Upper lobe of left lung (tissue), 4 donors: ENCODE results near the gene CNTNAP2.

ENCODE experiments used
- POLR2A ChIP-seq, 4 donors: fragments of 450-650 bp; IDR thresholded peaks; one replicate each; pipeline ENCODE4 v1.5.1; 2016 to 2017; ENCODE audit warnings: antibody characterized with exemption in 4 of 4, mild to moderate bottlenecking in 2 of 4
- TF ChIP-seq, protein P1 (sequence below), 6 experiments: fragments of 450-650 bp in 4 of 6; fragments of 200-600 bp in 2 of 6; sonication (generic) in 2 of 6; IDR thresholded peaks; one replicate each; pipeline ENCODE4 v1.5.1; 2016 to 2019; ENCODE audit warnings: antibody characterized with exemption in 6 of 6

DNA sequence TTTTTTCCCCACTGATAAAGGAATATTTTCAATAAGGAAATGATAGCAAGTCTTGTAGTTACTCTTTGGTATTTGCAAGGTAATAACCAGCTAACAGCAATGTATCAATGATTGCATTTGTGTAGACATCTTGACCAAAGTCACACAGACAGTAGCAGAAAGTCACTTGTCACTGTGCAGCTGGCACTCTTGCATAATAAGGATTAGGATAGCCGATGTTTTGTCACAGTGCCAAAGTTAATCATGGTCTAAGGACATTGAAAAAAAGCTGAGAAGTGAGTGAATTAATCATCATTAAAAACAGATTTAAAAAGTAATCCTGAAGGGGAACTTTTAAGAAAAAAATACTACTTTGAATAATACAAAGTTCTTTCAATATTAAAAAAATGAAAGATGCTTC, 1639.7 kb downstream of the CNTNAP2 start:
- TF ChIP-seq, protein P1, sequence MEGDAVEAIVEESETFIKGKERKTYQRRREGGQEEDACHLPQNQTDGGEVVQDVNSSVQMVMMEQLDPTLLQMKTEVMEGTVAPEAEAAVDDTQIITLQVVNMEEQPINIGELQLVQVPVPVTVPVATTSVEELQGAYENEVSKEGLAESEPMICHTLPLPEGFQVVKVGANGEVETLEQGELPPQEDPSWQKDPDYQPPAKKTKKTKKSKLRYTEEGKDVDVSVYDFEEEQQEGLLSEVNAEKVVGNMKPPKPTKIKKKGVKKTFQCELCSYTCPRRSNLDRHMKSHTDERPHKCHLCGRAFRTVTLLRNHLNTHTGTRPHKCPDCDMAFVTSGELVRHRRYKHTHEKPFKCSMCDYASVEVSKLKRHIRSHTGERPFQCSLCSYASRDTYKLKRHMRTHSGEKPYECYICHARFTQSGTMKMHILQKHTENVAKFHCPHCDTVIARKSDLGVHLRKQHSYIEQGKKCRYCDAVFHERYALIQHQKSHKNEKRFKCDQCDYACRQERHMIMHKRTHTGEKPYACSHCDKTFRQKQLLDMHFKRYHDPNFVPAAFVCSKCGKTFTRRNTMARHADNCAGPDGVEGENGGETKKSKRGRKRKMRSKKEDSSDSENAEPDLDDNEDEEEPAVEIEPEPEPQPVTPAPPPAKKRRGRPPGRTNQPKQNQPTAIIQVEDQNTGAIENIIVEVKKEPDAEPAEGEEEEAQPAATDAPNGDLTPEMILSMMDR (IDR thresholded peaks at IDR 0.05): no peak
- no peak for TF ChIP-seq POLR2A (IDR thresholded peaks at IDR 0.05)
